GM11168 (cell line): ENCODE data around the gene NFKBIZ.

Experiments used
- in situ Hi-C: fragments of 300-500 bp; cut with MboI; formaldehyde crosslinking; loops from one replicate; pipeline ENCODE4 v1.12.0; 2022; ENCODE audit warnings: low sequenced_read_pairs; ENCODE audit not compliant: unreplicated experiment

The NFKBIZ gene

GRCh38 chr3:101848754-101849713 is at the start of gene NFKBIZ:
Gene NFKBIZ, plus strand, starts transcription at chr3:101849514. Its CDS starts 115 bp downstream, at chr3:101849629.
- in situ Hi-C loops = no loop called here

- in situ Hi-C loops = loop anchor here (25.0 kb wide), 1 partner anchor 736 kb away; no protein-coding TSS in a partner anchor
Observed at GRCh38 chr3:101801174-101801573, 48.1 kb upstream of the NFKBIZ start.

DNA sequence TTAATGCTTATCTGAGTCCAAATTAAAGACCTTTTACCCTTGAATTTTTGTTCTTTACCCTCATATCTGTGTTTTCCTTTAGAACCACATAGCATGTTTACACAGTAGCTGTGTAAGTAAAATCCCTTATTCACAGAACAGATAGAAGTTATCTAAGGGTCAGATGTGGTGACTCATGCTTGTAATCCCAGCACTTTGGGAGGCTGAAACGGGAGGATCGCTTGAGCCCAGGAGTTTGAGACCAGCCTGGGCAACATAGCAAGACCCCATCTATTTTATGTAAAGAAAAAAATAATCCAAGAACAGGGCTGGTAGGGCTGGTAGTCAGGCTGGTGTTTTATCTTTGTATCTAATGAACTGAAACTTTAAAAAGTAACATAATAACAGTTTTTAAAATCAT is 47.1 kb upstream of the NFKBIZ start:
- in situ Hi-C loops = loop anchor here (25.0 kb wide), 1 partner anchor 735 kb away; no protein-coding TSS in a partner anchor

DNA sequence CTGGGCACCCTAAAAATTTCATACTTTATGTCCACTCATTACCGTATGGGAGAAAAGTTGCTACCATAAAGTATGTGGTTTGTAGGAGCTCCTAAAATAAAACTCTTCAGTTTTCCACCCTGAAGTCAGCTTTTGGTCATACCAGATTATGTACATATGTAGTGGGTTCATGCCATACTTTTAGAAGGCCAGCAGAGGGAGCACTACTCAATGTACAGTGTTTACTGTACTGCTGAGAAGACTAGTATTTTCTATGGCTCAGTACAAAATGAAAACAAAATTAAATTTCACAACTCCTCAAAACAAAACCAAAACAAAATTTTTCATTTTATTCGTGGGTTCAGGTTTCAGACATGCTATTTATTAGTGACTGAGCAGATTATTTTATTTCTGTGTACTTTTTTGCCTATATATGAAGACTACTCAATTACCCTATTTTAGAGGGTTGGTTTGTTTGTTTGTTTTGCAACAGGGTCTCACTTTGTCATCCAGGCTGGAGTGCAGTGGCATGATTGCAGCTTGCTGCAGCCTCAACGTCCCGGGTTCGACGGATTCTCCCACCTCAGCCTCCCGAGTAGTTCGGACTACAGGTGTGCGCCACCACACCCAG is 46.0 kb upstream of the NFKBIZ start:
- in situ Hi-C loops = loop anchor here (25.0 kb wide), 1 partner anchor 734 kb away; no protein-coding TSS in a partner anchor

DNA sequence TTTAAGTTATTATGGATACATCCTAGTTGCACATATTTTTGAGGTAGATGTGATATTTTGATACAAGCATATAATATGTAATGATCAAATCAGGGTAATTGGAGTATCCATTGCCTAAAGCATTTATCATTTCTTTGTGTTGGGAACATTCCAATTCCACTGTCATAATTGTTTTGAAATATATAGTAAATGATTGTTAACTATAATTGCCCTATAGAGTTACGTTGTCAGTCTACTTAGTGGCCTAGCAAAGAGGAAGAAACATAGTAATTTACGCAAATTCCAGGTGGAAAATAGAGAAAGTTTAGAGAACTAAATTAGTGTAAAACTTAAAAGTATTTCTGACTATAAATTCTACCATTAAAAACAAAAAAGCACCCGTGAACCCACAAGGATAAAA is 45.4 kb upstream of the NFKBIZ start:
- in situ Hi-C loops = loop anchor here (25.0 kb wide), 1 partner anchor 733 kb away; no protein-coding TSS in a partner anchor

GRCh38 chr3:101806491-101806890 is 42.8 kb upstream of the NFKBIZ start:
- in situ Hi-C loops = loop anchor here (25.0 kb wide), 1 partner anchor 731 kb away; no protein-coding TSS in a partner anchor

DNA sequence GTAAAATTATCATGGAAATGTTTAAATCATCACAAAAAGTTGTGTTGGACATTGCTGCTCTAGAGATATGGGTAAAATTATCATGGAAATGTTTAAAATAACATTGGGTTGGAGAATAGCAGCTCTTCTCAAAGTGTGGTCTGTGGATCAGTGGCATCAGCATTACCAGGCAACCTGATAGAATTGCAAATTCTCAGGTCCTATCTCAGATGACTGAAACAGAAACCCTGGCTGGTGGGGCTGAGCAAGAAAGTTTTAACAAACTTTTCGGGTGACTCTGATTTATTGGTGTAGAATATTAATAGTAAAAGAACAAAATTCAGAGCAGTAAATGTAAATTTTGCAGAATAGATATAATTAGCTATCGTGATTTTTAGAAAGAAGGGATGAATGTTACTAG is 41.4 kb upstream of the NFKBIZ start:
- in situ Hi-C loops = loop anchor here (25.0 kb wide), 1 partner anchor 729 kb away; no protein-coding TSS in a partner anchor

- in situ Hi-C loops = loop anchor here (25.0 kb wide), 1 partner anchor 728 kb away; no protein-coding TSS in a partner anchor
Observed at GRCh38 chr3:101809178-101810021, 39.9 kb upstream of the NFKBIZ start.

GRCh38 chr3:101810022-101810418 is 39.3 kb upstream of the NFKBIZ start:
- in situ Hi-C loops = loop anchor here (25.0 kb wide), 1 partner anchor 727 kb away; no protein-coding TSS in a partner anchor

- in situ Hi-C loops = loop anchor here (25.0 kb wide), 1 partner anchor 725 kb away; no protein-coding TSS in a partner anchor
Observed at GRCh38 chr3:101811875-101812274, 37.4 kb upstream of the NFKBIZ start.

GRCh38 chr3:101812895-101813294 is 36.4 kb upstream of the NFKBIZ start:
- in situ Hi-C loops = loop anchor here (25.0 kb wide), 1 partner anchor 724 kb away; no protein-coding TSS in a partner anchor

DNA sequence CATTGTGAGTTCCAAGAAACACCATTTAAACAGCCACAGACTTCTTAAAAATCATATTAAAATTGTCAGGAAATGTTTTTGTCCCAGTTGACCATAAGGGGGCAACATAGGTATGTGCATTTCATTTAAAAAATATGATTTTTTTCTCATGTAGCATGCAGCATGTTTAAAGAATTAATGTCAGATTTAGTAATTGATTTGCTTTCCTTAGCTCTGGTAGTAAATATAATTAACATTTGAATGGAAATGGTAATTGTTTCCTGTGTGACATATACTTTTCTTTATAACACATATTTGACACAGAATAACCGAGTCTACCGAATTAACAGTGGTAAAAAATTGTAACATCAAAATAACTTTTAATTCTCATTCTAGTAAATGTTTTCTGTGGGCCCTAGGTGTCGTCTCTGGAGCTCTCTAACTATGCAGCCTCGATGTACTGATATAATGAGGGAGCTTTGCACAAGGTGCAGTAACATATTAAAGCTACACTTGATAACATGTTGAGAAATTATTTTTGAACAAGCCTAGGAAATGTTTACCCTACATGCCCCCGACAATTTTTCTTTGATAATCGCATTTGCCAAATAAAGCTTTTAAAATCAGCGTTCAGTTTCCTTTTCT is 35.4 kb upstream of the NFKBIZ start:
- in situ Hi-C loops = loop anchor here (25.0 kb wide), 1 partner anchor 723 kb away; no protein-coding TSS in a partner anchor

DNA sequence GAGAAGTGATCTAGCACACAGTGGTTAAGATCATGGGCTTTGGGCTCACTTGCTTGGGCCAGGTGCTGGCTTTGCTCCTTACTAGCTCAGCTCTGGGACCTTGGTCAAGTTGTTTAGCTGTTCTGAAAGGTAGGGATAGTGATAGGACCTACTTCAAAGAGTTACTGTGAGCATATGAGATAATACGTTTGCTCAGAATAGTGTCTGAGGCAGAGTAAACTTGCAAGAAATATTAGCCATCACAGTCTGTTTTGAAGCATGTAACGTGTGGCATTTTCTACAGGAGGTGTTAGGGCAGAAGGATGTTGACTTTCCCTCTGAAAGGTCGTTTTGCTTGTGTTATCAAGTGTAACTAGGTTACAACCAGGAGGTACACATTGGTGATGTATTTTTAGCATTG is 34.5 kb upstream of the NFKBIZ start:
- in situ Hi-C loops = loop anchor here (5.0 to 25.0 kb wide), 2 partner anchors 412 to 722 kb away; no protein-coding TSS in a partner anchor

GRCh38 chr3:101816215-101817149 is 32.8 kb upstream of the NFKBIZ start:
- in situ Hi-C loops = loop anchor here (5.0 to 25.0 kb wide), 2 partner anchors 411 to 721 kb away; no protein-coding TSS in a partner anchor

GRCh38 chr3:101817992-101818391 is 31.3 kb upstream of the NFKBIZ start:
- in situ Hi-C loops = loop anchor here (5.0 to 25.0 kb wide), 2 partner anchors 409 to 719 kb away; no protein-coding TSS in a partner anchor

DNA sequence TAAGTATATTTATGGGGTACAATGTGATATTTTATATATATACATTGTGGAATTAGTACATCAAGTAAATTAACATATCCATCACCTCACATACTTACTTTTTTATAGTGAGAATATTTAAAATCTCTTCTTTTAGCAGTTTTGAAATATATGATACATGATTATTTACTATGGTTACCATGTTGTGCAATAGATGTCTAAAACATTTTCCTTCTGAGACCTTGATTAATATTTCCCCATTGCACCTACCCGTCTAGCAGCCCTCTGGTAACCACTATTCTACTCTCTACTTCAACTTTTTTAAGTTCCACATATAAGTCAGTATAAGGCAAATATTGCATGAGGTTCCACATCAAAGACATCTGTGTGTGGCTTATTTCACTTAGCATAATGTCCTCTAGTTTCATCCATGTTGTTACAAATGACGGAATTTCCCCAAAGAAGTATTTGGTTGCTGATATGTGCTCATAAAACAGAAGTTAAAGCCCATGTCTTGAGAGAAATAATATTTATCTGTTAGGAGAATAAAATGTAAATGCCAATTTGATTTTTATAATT is 29.6 kb upstream of the NFKBIZ start:
- in situ Hi-C loops = loop anchor here (5.0 to 25.0 kb wide), 2 partner anchors 408 to 718 kb away; no protein-coding TSS in a partner anchor

- in situ Hi-C loops = loop anchor here (25.0 kb wide), 1 partner anchor 716 kb away; no protein-coding TSS in a partner anchor
Observed at GRCh38 chr3:101821503-101821902, 27.8 kb upstream of the NFKBIZ start.
